NCI-H69 (cell line): Measurements from ENCODE around the gene DTD1.

Source experiments
- DNase-seq: peaks from one replicate; lab custom pipeline; 2025; lab: John Stamatoyannopoulos, UW

The DTD1 gene

GRCh38 chr20:18615020-18615650, 27.3 kb downstream of the DTD1 start:
- DNase-seq, result no peak

DNA sequence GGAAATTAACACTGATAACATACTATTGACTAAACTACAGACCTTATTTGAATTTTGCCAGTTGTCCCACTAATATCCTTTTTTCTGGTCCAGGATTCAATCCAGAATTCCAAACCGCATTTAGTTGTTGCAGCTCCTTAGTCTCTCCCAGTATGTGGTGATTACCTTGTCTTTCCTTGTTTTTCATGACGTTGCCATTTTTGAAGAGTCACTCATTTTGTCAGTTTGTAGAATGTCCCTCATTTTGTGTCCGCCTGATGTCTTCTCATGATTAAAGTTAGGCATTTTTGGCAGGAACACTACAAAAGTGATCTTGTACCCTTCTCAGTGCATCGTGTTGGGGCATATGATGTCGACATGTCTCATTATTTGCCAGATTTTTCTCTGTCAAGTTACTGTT, 33.1 kb downstream of the DTD1 start:
- DNase-seq, result no peak

DNA sequence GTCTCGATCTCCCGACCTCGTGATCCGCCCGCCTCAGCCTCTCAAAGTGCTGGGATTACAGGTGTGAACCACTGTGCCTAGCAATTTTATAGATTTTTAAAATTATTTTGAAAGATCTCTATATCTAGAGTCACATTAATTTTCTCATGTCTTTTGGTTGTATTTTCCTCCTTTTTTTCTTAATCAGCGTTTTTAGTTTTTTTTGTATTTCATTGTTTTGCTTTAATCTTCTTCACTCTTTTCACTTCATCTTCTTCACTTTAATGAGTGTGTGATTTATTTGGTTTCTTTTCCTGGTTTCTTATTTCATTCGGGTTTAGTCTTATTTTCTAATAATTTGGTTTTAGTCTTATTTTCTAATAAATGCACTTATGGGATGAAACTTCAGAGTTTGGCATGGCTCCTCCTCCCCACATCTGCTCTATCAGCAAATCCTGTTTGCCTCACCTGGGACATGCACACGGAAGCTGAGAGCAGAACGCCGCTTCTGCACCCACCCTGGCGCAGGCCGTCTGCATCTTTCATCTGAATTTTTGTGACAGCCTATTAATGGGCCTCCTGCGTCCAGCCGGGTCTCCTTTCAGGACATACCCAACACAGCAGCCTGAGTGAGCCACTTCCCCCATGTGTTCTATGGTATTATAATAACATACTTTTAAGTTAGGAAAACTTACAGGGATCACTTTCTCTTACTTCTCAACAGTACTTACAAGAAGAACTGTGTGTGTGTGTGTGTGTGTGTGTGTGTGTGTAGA, 35.5 kb downstream of the DTD1 start:
- no peak for DNase-seq

DNA sequence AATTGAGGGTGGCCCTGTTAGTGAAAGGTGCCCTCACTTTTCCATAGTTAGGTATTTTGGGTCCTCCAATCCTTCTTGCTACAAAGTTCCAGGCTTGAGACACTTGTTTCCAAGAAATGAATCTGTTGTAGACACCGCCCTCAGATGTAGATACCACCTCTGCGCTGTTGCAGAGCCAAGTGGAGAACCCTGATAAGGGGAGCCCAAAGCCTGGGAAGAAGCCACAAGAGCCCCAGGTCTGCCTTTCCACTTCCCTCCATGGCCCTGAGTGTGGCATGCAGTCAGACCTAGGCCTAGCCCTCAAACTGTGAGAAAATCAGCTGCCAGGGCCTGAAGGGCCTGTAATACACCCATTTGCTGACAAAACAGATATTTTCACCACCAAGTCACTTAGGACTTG, 37.1 kb downstream of the DTD1 start:
- no peak for DNase-seq

DNA sequence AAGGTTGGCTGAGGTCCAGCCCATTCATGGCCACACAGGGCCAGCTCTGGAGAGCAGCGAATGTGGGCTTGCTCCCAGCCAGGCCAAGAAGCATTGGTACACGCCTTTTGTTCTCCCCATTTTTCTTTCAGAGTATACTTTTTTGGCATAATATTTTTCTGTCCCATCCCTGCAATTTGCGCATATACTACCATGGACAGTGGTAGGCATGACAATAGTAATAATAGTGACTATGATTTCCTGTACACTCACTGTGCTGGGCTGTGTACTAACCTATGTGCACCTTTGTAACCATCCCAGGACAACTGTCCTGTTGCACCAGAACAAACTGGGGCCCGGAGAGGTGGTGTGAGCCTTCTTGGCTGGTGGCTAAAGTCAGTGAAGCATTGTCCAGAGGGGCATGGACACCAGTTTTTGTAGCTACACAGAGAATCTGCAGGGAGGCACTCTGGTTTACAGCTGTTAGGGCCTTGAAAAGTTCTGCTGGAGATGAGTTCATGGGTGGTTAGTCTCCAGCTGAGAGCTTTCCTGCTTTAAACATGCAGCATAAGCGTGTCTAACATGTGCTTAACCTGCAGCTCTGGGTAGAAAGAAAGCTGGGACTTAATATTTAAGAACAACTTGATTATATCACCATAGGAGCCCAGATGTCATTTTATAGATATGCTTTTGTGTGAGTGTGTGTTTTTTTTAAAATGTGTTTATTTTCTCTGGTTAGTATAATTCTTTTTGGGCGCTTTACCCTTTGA, 38.2 kb downstream of the DTD1 start:
- no peak for DNase-seq

DNA sequence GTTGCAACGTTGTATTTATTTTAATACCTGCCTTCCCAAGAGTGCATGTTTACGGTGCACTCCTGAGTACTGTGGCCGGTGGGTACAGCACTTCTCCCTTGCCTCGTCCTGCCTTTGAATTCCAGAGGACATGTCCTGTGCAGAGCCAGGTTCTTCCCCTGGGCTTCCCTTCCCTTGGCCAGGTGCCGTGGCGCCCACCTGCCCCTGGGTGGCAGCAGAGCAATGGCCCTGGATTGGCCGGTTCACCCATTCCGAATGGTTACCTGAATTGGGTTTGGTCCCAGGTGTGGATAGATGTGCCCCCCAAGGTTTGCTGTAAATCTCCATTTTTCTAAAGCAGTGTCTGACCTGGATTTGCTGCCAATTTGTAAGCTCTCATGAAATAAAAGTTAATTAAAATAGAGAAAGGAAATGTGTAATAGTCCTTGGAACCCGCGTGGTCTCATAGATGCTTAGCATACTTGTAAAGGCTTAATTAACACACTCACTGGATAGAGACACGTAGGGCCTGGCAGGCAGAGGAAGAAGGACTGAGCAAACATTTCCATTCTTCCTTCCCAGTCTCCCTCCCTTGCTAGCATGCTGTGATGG, 40.6 kb downstream of the DTD1 start:
- DNase-seq, result peak; percentile 59

DNA sequence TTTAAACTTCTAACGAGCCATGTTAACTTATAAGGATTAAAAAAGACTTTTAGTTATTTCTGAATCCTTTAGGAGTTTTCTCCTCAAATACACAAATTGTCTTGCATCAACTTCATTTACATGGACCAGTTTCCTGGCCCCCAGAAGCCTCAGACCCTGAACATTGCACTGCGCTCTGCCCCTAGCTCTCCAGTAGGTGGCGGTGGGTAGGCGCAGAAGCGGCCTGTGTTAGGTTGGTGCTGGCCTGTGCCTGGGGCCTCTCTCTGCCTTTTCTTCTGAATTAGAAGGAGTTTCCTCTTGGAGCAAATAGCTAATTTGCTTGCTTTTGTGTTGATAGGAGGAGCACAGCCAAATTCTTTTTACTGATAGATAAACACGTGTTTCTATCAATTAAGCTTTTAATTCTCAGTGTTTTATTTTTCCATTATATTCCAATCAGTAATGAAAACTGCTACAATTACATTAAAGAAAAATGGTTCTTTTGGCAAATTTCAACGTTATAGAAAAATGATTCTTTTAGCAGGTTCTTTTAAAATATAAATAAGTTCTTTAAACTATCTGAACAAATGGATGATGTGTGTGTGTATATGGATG, 44.4 kb downstream of the DTD1 start:
- DNase-seq, result peak; percentile 85

DNA sequence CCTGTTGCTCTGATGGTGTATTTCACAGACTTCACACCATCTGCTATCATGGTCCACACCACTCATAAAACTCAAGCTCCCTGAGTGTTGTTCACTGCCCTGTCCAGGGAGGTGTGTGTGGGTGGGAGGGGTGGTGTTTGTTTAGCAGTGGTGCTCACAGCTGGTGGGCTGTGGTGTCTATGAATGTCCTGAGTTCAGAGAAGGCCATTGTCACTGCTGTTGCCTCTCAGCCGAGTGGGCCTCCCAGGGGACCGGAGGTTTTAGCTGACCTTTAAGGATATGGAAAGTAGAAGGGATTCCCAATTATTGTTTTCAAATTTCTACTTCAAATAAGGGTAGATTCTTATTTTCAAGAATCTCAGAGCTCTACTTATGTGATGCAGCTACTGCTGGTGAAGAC, 45.6 kb downstream of the DTD1 start:
- DNase-seq, result peak; percentile 38

DNA sequence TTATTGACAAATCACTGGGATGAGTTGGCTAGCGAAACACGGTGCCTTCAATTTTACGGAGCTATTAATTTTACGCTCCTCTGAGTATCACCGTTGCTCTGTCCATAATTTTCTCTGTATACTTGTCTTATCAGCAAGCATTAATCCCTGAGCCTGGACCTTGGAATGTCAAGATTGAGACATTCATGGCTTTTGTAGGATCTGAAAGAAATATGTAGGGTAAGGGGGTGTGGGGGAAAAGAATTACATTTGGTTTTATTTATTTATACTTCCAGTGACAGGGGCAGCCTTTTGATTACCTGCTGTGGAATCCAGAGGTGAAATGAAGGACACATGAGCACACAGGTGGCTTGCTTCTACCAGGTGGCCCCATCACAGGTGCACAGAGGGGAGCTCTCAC, 46.6 kb downstream of the DTD1 start:
- DNase-seq, result no peak

- peak; percentile 24 for DNase-seq
Observed at GRCh38 chr20:18635380-18635779, 47.5 kb downstream of the DTD1 start.

DNA sequence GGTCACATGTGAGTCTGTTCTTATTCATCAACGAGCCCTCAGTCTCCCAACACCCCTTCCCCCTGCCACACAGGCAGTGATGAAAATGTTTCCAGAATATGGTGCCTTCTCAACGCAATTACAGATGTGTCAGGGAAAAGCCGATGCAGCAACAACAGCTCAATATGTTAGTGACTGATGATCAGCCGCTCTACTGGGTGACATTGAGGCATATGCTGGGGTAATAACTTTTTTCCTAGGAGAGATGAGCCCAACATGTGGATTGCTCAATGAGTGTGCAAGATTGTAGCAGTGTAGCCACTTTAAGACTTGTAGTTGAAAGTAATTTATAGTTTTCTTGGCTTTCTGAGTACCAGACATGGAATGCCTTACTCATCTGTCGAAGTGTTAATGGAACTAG, 49.4 kb downstream of the DTD1 start:
- DNase-seq, result no peak

- no peak for DNase-seq
Observed at GRCh38 chr20:18638768-18639167, 50.9 kb downstream of the DTD1 start.

GRCh38 chr20:18639501-18639979, 51.7 kb downstream of the DTD1 start:
- peak; percentile 32 for DNase-seq

DNA sequence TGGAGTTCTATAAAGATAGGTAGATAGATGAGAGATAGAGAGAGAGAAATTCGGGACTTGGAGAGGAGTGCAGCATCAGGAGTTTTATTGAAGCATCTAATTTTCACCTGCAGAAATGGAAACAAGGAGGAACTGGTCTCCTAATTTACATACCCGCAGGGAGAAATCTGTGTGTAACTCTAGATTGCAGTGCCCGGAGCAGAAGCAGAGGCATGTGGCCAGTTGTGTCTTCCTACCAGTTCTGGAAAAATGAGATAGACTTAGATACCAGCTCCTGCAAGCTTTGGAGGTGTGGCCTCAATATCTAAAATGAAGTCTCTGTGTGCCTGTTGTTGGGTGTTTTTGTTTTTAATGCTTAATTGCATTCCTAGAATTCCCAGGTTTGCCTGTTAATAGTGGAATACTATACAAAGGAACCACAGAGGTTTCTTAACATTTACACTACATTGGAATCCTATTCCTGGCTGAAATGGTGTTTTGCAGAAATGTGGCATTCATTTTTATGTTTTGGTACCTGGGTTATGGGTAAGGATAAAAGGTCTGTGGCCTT, 57.4 kb downstream of the DTD1 start:
- no peak for DNase-seq

GRCh38 chr20:18645851-18646250, 58.0 kb downstream of the DTD1 start:
- no peak for DNase-seq

- DNase-seq, result peak; percentile 13
Observed at GRCh38 chr20:18647777-18648176, 59.9 kb downstream of the DTD1 start.

DNA sequence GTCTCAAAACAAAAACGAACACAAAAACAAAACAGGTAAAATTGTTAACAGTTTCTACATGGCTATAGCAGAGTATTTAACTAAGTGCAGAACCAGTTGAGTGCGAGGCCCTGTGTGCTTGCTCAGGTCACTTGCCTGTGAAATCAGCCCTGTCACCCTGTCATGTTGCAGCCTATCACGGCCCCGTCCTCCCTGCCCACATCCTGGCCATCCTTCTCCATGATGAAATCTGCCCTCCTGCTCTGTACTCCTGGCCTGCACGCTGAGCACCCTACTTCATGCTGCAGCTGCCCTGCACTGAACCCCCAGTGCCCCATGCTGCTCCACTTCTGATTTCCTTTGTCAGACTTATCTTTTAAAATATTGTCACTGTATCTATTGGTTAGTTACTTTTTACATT, 62.4 kb downstream of the DTD1 start:
- peak; percentile 87 for DNase-seq

DNA sequence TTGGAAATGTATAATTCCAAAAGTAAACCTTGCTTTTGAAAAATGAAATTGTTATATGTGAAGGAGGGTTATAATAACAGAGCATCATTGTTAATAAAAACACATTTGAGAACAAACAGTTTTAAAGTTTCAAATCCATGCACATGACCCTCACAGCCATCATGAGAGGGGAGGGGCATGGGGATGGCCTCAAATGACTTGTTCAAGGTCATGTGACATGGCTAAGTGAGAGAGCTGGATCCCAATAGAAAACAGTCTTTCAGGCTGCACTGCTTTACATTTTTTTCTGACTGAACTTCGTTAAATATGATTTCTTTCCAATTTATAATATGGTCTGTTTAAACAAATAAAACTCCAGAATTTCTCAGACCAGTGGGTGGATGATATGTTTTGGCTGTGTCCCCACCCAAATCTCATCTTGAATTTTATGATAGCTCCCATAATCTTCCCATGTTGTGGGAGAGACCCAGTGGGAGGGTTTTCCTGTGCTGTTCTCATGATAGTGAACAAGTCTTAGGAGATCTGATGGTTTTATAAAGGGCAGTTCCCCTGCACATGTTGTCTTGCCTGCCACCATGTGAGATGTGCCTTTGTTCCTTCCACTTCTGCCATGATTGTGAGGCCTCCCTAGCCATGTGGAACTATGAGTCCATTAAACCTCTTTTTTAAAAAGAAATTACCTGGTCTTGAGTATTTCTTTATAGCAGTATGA, 66.0 kb downstream of the DTD1 start:
- DNase-seq, result no peak

DNA sequence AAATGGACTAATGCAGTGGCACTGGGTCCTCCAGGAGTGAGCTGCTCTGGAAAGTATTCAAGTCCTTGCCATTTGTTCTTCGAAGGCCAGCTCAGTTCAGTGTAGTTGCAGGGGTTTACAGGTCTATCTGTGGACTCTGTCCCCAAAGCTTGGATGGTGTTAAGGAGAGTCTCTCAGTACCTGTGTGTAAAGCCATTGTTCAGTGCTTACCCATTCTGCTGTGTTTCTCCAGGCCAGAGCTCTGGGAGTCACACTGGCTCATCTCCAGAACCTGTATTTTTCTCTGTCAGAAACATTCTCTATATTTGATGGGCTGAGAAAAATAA, 66.6 kb downstream of the DTD1 start:
- DNase-seq, result no peak

GRCh38 chr20:18657575-18657974, 69.7 kb downstream of the DTD1 start:
- DNase-seq, result no peak

DNA sequence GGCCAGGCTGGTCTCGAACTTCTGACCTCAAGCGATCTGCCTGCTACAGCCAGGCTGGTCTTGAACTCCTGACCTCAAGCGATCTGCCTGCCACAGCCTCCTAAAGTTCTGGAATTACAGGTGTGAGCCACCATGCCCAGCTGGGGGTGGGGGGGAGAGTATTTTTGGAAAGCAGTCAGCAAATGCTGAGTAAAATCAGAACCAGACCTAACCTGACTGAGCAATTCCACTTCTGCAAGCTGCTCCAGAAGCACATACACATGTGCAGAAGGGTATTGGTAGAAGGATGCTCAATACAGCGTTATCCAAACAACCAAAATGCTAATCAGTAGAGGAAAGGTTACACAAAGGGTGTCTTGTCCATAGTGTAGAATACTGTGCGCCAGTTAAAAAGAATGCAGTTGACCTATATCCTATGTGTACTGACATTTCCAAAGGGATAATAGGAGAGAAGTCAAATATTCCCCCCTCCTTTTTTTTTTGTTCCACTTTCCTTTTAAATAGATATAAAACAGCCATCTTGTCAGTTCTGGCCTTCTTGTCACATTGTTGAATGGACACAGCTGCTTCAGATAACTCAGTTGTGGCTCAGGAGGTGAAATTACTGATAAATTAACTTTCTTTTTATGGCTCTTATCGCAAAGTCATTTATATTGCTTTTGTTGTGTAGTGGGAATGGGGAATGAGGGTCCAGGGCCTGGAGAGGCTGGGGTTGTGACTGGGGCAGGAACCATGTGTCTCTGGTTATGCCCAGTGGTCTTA, 74.6 kb downstream of the DTD1 start:
- DNase-seq, result no peak
